Adrenal gland (tissue), 12 donors: ENCODE measurements around the gene LRRC4. TPM values are rescaled to one million over a fixed set of nuclear protein-coding genes. Genes with fewer than 3 reads are reported as not detected.

Experiments used
- DNase-seq, 7 donors: peaks; one replicate each; pipeline ENCODE4 v3.0.0-alpha.2; 2019 to 2020
- H3K27ac ChIP-seq, 5 donors: fragments of 200-600 bp; sonication (generic) in 4 of 5; 1 replicate in 3 of 5; 2 replicates in 2 of 5; pipeline versions ENCODE4 v1.5.1 to v1.8.0; 2016 to 2020; ENCODE audit warnings: mild to moderate bottlenecking in 1 of 5
- H3K27me3 ChIP-seq: fragments of 200-600 bp; 2 replicates; pipeline ENCODE4 v1.8.0; 2021
- H3K36me3 ChIP-seq, 2 donors: fragments of 200-600 bp; replicated peaks in 1 of 2; 1 replicate in 1 of 2; 2 replicates in 1 of 2; pipeline versions ENCODE4 v1.5.1 to v1.8.0; 2018 to 2022
- H3K4me1 ChIP-seq, 2 donors: fragments of 200-600 bp; replicated peaks in 1 of 2; 1 replicate in 1 of 2; 2 replicates in 1 of 2; pipeline versions ENCODE4 v1.5.1 to v1.8.0; 2018 to 2021
- H3K4me3 ChIP-seq, 4 donors: fragments of 200-600 bp; sonication (generic) in 3 of 4; one replicate each; pipeline ENCODE4 v1.5.1; 2016 to 2018
- H3K9me3 ChIP-seq, 3 donors: fragments of 200-600 bp; sonication (generic) in 1 of 3; replicated peaks in 1 of 3; 1 replicate in 2 of 3; 2 replicates in 1 of 3; pipeline versions ENCODE4 v1.5.1 to v1.8.0; 2016 to 2021
- POLR2A ChIP-seq, 2 donors: fragments of 450-650 bp; IDR thresholded peaks; one replicate each; pipeline ENCODE4 v1.6.1; 2017; ENCODE audit warnings: antibody characterized with exemption in 2 of 2, mild to moderate bottlenecking in 2 of 2, moderate library complexity in 1 of 2
- WGBS, 4 donors: extraction: QIAGEN DNeasy Blood & Tissue Kit in 2 of 4; methylation state at CpG; one replicate each; pipeline versions ENCODE4 v1.1.5 to v1.1.7; 2013 to 2017; 5-methylcytosine and 5-hydroxymethylcytosine counted together
- intact Hi-C, 2 donors: fragments of 100-400 bp; cut with DNase I; formaldehyde crosslinking; loops; one replicate each; pipeline versions ENCODE4 v1.14.1 to v1.15.0; 2022 to 2023
- polyA plus RNA-seq, 3 donors: library from polyadenylated mRNA; stranded (reverse); fragments of 200-250 nt in 2 of 3; fragments of 350-450 nt in 1 of 3; fragmentation: Illumina TruSeq in 1 of 3; extraction: RNeasy Lipid Tissue Mini Kit (QIAGEN cat#74804) in 1 of 3; gene quantifications; one replicate each; pipeline ENCODE4 v1.2.3, GENCODE V29; 2013 to 2014
- total RNA-seq, 9 donors: library from RNA; depleted of rRNA in 4 of 9; stranded (reverse); fragments of >200 nt in 4 of 9; fragments of 120-200 nt in 1 of 9; fragmentation: NEBNext Ultra II Directional in 1 of 9; extraction: Animal tissue kit (Norgen Biotek cat#: 25700) in 1 of 9; gene quantifications; one replicate each; pipeline versions ENCODE4 v1.1.0 to v1.2.4, GENCODE V29; 2013 to 2023
- TF ChIP-seq, protein P1 (sequence below), 6 experiments: fragments of 450-650 bp in 4 of 6; fragments of 200-600 bp in 2 of 6; sonication (generic) in 1 of 6; IDR thresholded peaks; 1 replicate in 5 of 6; 2 replicates in 1 of 6; pipeline versions ENCODE4 v1.5.1 to v1.8.0; 2016 to 2021; ENCODE audit warnings: antibody characterized with exemption in 6 of 6, mild to moderate bottlenecking in 2 of 6, moderate library complexity in 1 of 6
- donor health status: healthy with polysubstance abuse.
- donor health status: Bipolar disorder and iron deficiency.
- donor health status: DM: yes; HTN: yes; CAD: no.
- donor health status: DM: no; HTN: no; CAD: no.
- donor health status: DM: no; HTN: no; CAD: no.
- donor health status: DM: yes; HTN: yes; CAD: no.

LRRC4 gene
- total and polyA plus RNA-seq, 12 donors = 2.2 to 23.7 (median 8.4) TPM

DNA sequence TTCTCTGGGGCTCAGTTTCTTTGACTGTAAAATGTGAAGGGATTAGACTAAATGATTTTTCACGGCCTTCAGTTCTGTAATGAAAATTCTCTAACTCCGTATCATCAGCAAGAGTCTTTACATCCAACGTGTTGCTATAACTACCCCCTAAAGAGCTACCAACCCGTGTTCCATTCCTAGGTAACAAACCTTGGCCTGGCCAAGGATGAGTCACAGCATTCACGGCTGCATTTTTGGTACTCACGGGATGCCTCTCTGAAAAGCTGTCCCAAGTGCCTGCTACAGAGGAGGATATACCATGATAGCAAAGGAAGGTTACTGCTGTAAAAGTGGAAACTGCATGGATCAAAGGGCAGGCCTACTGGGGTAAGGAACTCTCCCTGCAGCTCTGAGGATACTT, 5.9 kb downstream of the LRRC4 start:
- TF ChIP-seq POLR2A (IDR thresholded peaks at IDR 0.05) = no peak
- TF ChIP-seq, protein P1, sequence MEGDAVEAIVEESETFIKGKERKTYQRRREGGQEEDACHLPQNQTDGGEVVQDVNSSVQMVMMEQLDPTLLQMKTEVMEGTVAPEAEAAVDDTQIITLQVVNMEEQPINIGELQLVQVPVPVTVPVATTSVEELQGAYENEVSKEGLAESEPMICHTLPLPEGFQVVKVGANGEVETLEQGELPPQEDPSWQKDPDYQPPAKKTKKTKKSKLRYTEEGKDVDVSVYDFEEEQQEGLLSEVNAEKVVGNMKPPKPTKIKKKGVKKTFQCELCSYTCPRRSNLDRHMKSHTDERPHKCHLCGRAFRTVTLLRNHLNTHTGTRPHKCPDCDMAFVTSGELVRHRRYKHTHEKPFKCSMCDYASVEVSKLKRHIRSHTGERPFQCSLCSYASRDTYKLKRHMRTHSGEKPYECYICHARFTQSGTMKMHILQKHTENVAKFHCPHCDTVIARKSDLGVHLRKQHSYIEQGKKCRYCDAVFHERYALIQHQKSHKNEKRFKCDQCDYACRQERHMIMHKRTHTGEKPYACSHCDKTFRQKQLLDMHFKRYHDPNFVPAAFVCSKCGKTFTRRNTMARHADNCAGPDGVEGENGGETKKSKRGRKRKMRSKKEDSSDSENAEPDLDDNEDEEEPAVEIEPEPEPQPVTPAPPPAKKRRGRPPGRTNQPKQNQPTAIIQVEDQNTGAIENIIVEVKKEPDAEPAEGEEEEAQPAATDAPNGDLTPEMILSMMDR (IDR thresholded peaks at IDR 0.05) = no peak
- 52 to 68% (median 57%) methylated on average over 6 of the region's 6 CpGs for WGBS, 4 donors
- intact Hi-C loops = no loop called here

GRCh38 chr7:128024151-128024550, 7.1 kb downstream of the LRRC4 start:
- Histone ChIP-seq H3K27ac (no peak overlapping the region), H3K36me3 (no peaks in the 10 kb centered on the region), H3K9me3 (no peaks in the 10 kb centered on the region), H3K4me3 (no peak overlapping the region), H3K27me3 (no peaks in the 10 kb centered on the region), H3K4me1 (peaks cover 13 to 61% of the 10 kb centered on the region in 2 donors)
- TF ChIP-seq, protein P1 (IDR thresholded peaks at IDR 0.05) = no peak
- TF ChIP-seq POLR2A (IDR thresholded peaks at IDR 0.05) = no peak
- DNase-seq = no peak
- 91 to 95% (median 95%) methylated on average over 3 of the region's 3 CpGs for WGBS, 4 donors
- intact Hi-C loops = no loop called here

More for the DNA sequence above, 5.9 kb downstream of the LRRC4 start:
- DNase-seq = peak in 1 of 7 donors; percentile 46
- no peaks in the 10 kb centered on the region for H3K27me3 ChIP-seq
- H3K9me3 ChIP-seq = no peaks in the 10 kb centered on the region
- H3K27ac ChIP-seq = peak overlapping the region in 2 of 5 donors; percentile 34 to 35
- H3K4me1 ChIP-seq = peaks cover 13 to 67% of the 10 kb centered on the region in 2 donors
- H3K36me3 ChIP-seq = no peaks in the 10 kb centered on the region
- no peak overlapping the region for H3K4me3 ChIP-seq

- intact Hi-C loops = no loop called here
- H3K9me3 ChIP-seq = no peaks in the 10 kb centered on the region
- no peaks in the 10 kb centered on the region for H3K36me3 ChIP-seq
- WGBS, 4 donors = 76 to 86% (median 79%) methylated on average over 6 of the region's 6 CpGs
- no peak overlapping the region for H3K4me3 ChIP-seq
- H3K27me3 ChIP-seq = no peaks in the 10 kb centered on the region
- no peak for DNase-seq
- H3K27ac ChIP-seq = peak overlapping the region in 1 of 5 donors; percentile 23
- peaks cover 13 to 57% of the 10 kb centered on the region in 2 donors for H3K4me1 ChIP-seq
- TF ChIP-seq, protein P1 (IDR thresholded peaks at IDR 0.05) = no peak
- TF ChIP-seq POLR2A (IDR thresholded peaks at IDR 0.05) = no peak
These were observed 8.4 kb downstream of the LRRC4 start for GRCh38 chr7:128022631-128023532.

DNA sequence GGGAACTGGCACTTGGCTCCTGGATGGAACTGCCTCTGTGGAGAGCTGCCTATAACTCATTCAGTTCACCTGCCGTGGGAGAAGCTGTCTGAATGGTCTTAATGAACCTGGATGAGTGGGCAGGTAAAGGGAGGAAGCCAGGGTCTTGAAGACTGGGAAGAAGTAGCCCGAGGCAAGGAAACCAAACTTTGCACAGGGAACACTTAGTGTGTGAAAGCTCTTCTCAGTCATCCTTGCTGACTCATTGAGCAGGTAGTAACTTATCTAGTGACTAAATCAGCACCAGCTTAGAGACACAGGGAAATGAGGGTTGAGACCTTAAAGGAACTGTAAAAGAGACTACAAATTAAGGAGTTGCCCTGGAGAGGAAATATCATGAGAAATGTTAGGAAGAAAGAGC, 9.9 kb downstream of the LRRC4 start:
- intact Hi-C loops = no loop called here
- TF ChIP-seq, protein P1 (IDR thresholded peaks at IDR 0.05) = no peak
- Histone ChIP-seq H3K4me3 (no peak overlapping the region), H3K27me3 (no peaks in the 10 kb centered on the region), H3K27ac (no peak overlapping the region), H3K36me3 (no peaks in the 10 kb centered on the region), H3K9me3 (no peaks in the 10 kb centered on the region), H3K4me1 (peaks cover 8 to 49% of the 10 kb centered on the region in 2 donors)
- DNase-seq = no peak
- 86 to 97% (median 93%) methylated on average over 2 of the region's 2 CpGs for WGBS, 4 donors
